Head of caudate nucleus (tissue), 42 donors: ENCODE measurements around the gene TMEM238L.
A peak's percentile ranks its signal among the peaks of the same experiment; 100 is the strongest.

ENCODE experiments used
- DNase-seq, 42 donors: peaks; one replicate each; pipeline versions ENCODE4 v3.0.0 to v3.0.0-alpha.2; 2020 to 2021; ENCODE audit warnings: mixed read lengths in 7 of 42
- intact Hi-C: fragments of 100-400 bp; cut with DNase I; formaldehyde crosslinking; loops from one replicate; pipeline ENCODE4 v1.15.0; 2022

TMEM238L gene

DNA sequence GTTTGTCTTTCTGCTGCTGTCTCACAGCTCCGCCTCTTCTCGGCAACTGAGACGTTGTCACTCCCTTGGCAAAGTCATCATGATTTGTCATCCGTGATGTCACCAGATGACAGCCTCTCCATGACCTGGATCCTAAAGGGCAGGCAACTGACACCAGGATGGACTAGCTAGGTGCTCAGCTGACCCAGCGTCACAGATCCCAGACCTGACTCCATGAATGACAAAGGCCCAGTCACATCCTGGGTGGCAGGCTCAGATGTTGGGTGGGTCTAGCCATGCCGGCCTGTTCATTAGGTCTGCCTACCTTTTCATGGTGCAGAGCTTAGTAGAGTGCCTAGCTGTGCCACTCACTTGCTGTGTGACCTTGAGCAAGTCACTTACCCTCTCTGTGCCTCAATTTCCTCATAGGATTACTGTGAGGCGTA lies 3.8 kb upstream of the TMEM238L start:
- intact Hi-C loops, result no loop called here

DNA sequence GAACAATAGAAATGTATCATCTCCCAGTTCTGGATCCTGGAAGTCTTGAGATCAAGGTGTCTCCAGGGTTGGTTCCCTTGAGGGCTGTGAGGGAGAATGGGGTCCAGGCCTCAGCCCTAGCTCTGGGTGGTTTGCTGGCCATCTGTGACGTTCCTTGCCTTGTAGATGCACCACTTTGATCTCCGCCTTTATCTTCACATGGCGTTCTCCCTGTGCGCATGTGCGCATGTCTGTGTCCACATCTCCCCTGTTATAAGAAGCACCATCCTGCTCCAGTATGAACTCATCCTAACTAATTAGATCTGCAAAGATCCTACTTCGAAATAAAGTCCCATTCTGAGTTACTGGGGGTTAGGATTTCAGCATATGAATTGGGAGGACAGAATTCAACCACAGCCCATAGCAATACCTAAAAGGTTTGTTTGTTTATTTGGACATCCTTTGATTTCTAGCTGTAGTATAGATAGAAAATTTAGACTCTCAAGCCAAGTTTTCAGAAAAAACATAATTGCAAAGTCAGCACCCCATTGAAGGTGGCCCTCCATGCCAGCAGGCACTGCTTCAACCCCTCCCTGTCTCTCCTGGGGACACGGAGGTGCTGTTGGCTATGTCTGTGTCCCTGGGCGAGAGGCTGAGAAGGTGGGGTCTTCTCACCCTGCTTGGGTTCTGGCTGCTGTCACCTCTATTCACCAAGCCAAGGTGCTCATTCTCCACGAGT lies 2.8 kb upstream of the TMEM238L start:
- intact Hi-C loops, result no loop called here
- no peak for DNase-seq

More for the DNA sequence above, 3.8 kb upstream of the TMEM238L start:
- no peak for DNase-seq

DNA sequence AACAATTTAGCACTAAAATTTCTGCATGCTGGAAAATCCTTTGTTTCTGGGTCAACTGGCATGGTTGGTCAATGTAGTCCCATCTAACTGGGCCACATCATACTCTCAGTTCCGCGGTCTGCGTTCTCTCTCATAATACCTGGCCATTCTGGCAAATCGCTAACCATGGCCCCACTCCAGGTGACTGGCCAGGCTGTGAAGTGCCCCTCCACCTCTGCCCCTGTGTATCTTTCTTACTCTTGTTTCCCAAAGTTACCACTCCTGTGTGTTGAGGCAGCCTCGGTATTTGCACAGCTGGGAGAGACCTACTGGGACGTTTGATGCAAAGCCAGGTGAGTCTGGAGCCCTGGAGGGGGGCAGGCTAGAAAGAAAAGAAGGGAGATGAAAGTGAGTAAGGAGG lies 2.0 kb upstream of the TMEM238L start:
- no peak for DNase-seq
- intact Hi-C loops, result no loop called here

DNA sequence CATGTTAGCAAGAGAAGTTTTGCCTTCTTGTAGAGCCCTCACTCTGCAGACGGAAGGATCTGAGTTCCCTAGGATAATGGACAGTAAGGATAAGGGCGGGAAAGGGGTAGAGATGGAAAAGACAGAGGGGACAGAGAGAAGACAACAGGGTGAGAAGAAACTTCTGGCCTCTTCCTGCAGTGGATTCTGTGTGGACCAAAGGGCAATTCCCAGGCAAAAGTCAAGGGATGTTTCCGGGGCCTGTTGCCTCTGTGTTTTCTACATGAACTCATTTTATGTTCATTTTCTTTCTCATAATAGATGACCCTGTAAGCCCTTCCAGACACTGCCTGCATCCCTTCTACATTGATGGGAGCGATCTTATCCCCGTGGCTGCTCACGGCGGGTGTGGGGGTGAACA lies 647 bp upstream of the TMEM238L start:
- intact Hi-C loops, result no loop called here
- DNase-seq, result no peak

- peak in 1 of 42 donors; percentile 25 for DNase-seq
Measured at GRCh38 chr17:10803350-10803749, 549 bp downstream of the TMEM238L start.

DNA sequence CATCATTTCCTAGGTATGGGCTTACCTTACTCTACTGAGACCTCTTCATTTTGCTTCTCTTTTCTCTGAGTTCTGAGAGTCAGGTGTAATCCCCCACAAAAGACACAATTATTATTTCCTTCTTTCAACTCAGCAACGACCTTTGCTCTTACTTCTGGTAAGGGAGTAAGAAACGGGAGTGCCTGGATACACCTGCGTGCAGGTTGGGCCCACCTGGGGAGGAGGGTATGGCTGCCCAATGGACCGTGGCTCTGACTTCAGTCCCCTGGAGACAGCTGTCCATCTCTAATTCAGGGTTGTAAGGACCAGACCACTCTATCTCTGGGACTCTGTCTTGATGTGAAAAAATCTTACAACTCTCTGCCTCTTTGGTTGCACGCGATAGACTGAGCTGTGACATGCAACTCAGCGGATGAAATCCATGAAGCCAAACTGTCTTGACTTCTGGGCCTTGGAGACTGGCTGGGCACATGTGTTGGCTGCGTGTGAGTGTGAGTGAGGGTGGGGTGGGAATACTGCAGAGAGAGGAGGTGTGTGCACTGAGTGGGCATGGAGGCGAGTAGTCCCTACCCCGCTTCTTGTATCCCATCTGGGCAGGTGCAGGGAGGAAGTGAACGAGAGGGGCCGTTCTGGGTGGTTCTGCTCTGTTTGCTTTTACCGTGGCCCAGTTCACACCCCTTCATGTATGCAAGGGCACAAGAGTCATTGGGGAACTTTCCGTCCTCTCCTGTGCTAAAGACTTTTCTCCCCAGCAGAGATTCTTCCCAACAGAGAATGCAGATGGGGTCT lies 1.2 kb downstream of the TMEM238L start:
- intact Hi-C loops, result no loop called here
- DNase-seq, result peak in 1 of 42 donors; percentile 16

More at GRCh38 chr17:10803350-10803749, 549 bp downstream of the TMEM238L start:
- intact Hi-C loops, result no loop called here

GRCh38 chr17:10799407-10799806 lies 4.5 kb downstream of the TMEM238L start:
- DNase-seq, result peak in 1 of 42 donors; percentile 2
- intact Hi-C loops, result no loop called here

DNA sequence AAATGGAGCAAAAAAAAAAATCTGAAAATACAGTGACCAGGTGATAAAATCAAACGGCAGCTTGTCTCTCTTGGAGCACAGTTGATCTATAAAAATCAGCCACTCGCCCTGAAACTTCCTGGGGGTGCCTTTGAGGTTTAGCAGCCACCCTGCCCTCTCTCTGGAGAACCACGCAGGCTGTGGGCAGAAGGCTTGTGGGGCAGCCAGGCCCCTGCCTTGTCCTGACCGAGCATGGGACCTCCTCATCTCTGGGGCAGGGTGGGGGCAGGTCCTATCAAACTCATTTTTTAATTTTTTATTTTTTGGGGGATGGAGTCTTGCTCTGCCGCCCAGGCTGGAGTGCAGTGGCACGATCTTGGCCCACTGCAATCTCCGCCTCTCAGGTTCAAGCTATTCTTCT lies 5.0 kb downstream of the TMEM238L start:
- intact Hi-C loops, result no loop called here
- DNase-seq, result no peak

DNA sequence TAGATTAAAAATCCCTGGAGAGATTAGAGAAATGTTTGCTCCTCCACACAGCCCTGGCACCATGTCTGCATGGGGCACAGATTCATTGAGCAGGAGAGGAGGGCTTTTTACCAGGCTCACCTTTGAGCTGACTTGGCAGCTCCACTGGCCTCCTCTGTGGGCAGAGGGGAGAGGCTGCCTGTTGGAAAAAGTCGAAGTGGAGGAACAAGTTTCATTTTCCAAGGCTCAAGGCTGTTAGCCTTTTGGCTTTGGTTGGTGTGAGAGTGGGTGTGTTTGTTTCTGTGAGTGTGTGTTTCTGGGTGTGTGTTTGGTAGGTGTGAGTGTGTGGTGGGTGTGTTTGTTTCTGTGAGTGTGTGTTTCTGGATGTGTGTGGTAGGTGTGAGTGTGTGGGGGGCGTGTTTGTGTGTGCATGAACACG lies 5.6 kb downstream of the TMEM238L start:
- intact Hi-C loops, result no loop called here
- DNase-seq, result peak in 4 of 42 donors; percentile 4 to 44 (median 20)

DNA sequence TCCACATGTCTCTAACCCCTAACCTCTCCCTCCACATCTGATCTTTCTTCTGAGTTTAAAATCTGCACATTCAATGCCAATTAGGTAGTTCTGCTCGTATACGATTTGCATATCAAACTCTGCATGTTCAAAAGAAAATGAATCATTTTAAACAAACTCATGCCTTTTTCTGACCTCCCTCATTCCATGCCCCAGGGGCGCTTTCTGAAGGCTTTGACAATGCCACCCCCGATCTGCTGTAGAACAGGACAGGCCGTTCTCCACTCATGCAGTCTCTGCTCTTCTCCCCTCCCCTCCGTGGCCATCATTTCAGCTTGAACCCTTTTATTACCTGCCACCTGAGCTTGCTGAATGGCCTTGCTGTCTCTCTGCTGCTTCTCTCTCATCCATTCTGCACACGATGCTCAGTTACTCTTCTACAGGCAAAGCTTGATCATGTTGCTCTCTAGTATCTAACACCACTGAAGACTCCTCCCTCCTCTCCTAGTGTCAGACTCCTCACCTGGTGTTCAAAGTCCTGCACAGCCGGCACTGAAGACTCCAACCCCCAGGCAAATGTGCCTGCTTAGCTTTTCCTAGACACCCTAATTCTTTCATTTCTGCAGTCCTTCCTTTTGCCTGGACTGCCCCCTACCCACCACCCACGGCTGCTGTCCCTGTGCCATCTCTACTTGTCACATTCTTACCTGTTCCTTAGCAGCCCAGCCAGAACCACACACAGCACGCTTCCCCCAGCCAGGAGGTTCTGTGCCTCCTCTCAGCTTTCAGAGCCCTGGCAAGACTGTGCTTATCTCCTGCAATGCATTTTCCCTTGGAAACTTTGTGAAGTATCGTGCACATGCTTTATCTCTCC lies 6.2 kb downstream of the TMEM238L start:
- no peak for DNase-seq
- intact Hi-C loops, result no loop called here

DNA sequence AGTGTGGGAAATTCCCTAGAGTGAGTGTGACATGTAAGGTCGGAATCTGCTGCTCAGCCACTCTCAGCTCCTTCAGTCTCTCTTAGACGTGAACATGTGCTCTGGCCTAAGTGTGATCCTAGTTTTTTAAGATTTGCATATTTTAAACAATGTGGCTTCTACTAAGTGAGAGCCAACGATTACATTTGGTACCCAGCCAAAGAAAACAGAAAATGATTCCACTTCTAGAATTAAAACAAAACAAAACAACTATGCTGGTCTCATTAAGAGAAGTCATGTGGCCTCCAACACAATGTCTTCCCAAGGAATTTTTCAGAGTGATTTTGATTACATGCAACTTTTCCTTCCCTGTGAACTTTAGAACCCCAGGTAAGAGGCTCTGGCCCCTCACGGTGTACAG lies 10.1 kb downstream of the TMEM238L start:
- no peak for DNase-seq
- intact Hi-C loops, result no loop called here

GRCh38 chr17:10793256-10793655 lies 10.6 kb downstream of the TMEM238L start:
- intact Hi-C loops, result no loop called here
- no peak for DNase-seq

DNA sequence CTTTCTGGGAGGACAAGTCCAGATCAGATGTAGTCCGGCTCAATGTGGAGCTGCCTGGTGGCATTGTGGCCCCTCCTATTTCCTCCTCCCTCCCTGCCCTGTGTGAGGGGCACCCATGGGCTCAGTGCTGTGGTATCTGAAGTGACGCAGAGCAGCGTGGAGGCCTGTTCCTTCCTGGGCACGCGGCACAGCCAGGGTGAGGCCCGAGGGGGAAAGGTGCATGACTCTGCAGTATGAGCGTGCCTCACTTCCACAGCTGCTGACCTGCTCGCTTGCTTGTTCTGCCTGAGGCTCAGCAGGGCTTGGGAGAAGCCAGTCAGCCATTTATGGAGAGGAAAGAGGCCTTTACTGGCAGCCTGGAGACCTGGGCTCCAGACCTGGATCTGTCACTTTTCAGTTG lies 11.7 kb downstream of the TMEM238L start:
- intact Hi-C loops, result no loop called here
- no peak for DNase-seq

- peak in 5 of 42 donors; percentile 17 to 61 (median 27) for DNase-seq
Measured at GRCh38 chr17:10790491-10791401, 13.2 kb downstream of the TMEM238L start.

GRCh38 chr17:10789694-10790271 lies 14.1 kb downstream of the TMEM238L start:
- DNase-seq, result no peak
- intact Hi-C loops, result loop anchor here (5.0 kb wide), 1 partner anchor 52 kb away; no protein-coding TSS in a partner anchor

More at GRCh38 chr17:10790491-10791401, 13.2 kb downstream of the TMEM238L start:
- intact Hi-C loops, result no loop called here

DNA sequence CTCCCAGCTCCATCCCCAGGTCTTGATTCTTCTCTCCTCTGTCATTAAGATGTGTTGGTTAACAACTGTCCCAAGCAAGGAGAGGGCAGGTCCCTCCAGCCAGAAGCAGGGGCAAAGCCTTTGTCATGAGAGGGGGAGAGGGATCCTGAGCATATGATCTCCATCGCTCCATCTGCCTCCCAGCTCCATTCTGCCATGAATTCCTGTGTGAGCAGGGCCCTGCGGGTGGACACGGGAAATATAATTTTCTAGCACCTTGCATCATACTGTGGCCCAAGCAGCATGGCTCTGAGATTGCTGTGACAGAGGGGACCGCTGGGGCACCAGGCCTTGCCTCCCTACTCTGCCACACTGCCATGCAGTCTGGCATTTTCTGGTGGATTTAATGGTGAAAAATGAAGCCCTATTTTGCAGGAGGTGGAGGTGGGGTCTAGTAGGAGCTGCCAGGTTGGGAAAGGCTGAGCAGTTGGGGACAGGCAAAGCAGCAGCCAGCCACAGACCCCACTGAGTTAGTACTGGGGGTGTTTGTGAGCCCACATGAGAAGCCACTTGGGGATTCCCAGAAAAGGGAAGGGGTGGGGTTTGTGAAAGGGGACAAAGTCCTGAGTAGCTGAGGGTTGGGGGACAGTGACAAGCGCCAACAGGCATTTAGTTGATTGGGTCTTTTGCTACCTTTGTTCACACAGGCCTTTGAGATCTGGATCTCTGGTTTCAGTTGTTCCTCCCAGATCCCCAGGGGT lies 16.4 kb downstream of the TMEM238L start:
- intact Hi-C loops, result loop anchor here (5.0 kb wide), 1 partner anchor 50 kb away; no protein-coding TSS in a partner anchor

DNA sequence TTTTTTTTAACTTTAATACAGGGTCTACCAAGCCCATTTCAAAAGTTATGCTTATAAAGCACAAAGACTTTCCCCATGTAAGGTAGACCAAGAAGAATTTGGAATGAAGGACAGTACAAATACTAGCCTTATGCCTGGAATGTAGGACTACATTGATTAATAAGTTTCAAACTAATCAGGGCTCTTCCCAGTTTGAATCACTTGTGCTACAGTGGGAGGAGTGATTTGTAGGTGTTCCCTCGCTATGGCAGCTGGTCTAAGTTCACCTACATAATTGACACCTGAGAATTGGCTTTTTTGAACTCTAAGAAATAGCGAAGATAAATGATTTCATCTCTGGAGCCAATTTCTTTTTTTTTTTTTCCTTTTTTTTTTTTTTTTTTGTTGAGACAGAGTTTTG lies 18.6 kb downstream of the TMEM238L start:
- intact Hi-C loops, result loop anchor here (5.0 kb wide), 1 partner anchor 48 kb away; no protein-coding TSS in a partner anchor
- DNase-seq, result no peak

More for the DNA sequence above, 16.4 kb downstream of the TMEM238L start:
- DNase-seq, result peak in 1 of 42 donors; percentile 10
